GM19372 (cell line): ENCODE results near the gene CCR9.

ENCODE experiments used
- ATAC-seq: cut with Tn5 transposase; IDR thresholded peaks from one replicate; pipeline ENCODE4 v1.9.1; 2021; ENCODE audit warnings: mild to moderate bottlenecking, low read depth, moderate library complexity; ENCODE audit not compliant: unreplicated experiment

Gene CCR9

GRCh38 chr3:45932112-45932511 lies 45.8 kb downstream of the CCR9 start:
- ATAC-seq, result no peak

- ATAC-seq, result no peak
These were observed 47.2 kb downstream of the CCR9 start for GRCh38 chr3:45933591-45933990.

DNA sequence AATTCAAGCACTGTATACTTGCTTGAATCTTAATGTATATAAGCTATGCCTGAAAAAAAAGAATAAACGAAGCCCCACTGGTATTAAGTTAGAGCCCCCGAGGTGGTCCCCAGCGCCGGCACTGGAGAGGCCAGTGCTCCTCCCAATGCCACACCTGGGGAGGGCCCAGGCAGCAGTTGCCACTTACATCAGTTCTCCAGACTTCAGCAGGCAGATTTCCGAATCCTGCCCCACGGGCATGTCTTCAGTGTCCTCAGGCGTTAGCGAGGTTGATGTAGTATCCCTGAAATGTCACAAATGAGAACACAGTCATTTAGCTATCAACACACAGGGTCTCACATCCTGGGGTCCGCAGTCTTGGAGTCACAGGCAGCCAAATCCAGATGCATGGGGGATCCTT lies 49.9 kb downstream of the CCR9 start:
- no peak for ATAC-seq

GRCh38 chr3:45937206-45938042 lies 51.1 kb downstream of the CCR9 start:
- ATAC-seq, result no peak

- ATAC-seq, result no peak
These were observed 51.7 kb downstream of the CCR9 start for GRCh38 chr3:45938043-45938435.

DNA sequence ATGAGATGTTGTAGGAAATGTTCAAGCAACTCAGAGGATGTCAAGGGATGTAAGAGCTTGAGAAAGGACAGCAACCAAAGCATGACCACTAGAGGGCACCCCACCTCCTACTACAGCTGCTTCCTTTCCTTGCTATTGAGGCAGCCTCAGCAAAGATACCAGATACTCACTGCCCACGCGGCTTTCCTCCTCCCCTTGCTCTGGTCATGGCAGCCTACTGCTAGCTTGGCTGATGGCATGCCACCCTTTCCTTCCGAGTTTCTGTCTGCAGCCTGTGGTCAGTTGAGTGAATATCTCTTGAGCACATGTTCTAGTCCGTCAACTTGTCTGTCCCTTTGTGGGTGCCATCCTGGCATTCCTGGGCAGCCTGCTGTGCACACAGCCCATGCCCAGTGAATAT lies 52.5 kb downstream of the CCR9 start:
- no peak for ATAC-seq

DNA sequence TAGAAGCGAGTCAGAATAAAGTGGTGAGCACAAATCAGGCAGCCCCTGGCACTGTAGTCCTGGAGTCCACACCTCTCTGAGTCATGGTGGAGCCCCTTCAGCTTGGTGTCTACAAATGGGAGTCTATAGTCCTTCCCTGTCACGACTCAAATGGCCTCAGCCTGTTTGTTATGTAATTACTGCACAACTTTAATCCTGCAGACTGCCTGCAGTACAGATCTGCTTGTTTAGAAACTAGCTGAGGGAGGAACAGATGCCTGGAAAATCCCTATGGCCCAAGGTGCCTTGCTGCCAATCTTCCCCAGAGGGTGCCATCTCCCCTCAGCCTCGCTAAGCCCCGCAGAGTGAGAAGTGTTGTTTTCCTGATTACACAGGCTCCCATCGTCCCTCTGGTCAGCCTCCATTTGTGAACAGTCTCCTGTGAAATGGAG lies 53.0 kb downstream of the CCR9 start:
- no peak for ATAC-seq

DNA sequence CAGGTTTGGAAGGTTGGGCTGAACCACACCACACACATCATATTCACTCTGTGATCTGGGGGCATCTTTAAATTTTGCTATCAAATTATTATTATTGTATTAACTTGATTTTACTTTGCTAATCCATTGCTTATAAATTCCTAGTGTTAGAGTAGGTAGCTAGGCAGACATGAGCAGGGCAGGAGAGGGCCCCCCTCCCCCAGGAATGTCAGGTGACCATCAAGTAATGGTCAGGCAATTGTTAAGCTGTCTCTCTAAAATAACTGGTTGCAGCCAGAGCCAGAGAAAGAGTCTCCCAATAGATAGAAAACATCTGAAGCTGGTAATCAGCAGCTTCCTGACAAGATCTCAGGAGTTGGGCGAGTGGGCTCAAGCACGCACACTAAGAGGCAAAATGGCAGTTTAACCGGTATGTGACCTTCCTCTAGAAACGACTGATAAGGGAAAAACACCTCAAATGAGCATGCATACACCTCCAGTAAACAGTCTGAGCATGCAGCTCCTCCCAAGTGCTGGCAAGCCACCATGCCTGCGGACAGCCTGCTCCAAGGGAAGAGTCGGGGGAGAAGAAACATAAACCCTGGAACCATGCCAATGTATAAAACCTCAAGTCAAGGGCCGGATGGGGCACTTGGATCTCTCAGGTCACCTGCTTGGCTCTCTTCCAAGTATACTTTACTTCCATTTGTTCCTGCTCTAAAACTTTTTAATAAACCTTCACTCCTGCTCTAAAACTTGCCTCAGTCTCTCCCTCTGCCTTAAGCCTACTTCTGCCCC lies 53.8 kb downstream of the CCR9 start:
- ATAC-seq, result no peak

DNA sequence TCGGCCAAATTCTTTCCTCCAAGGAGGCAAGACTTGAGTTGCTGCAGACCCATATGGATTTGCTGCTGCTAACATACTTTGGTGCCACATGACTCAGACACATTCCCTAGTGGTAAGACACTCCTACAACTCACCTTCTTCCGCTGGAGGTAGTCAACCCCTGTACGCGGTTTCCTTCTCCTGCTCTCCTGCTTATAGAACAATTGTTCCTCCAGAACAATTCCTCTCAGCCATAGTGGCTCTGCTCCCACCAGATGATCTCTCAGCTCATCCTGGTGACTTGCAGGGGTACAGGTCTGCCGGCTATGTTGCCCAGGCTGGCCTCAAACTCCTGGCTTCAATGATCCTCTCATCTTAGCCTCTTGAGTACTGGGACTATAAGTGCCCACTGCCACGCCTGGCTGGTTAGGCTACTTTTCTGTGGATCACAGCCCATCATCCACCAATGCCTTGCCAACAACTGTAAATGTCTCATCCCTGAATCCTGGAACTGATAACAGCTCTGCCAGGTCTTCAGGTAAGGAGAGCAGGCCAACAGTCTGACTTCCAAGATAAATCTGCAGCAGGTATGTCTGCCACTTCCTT lies 54.5 kb downstream of the CCR9 start:
- ATAC-seq, result no peak

GRCh38 chr3:45942051-45942825 lies 55.9 kb downstream of the CCR9 start:
- no peak for ATAC-seq

DNA sequence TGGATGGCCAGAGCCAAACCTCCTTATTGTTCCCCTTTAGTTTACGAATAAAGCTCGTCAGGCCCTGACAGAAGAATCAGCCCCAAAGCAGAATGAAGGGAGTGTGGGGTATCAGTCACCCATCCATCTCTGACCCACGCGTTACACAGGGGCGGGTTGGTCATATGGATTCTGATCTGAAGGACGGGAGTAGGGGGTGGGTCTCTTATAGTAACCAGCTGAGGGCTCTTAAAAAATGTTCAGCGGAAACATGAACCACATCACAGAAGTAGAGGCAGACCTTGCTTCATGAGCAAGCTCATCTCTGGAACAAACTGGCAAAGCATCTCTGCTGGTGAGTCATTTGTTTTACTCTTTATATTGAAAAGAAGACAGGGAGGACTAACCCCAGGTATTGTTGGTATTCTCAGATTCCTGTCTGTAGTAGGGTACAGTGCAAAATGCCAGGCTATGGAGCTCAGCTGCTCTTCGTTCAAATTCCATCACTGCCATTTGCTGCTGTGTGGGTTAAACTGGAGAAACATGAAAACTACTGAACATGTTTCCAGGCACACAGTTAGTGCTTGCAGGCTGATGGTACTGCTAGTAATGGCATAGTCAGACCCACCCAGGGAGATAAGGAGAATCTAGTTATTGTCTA lies 57.0 kb downstream of the CCR9 start, which contains the start of gene CXCR6:
Gene CXCR6 (plus strand): TSS at position 258 of the 640 bp plus-strand sequence. CDS start 3,018 bp downstream, outside the sequence.
- no peak for ATAC-seq

DNA sequence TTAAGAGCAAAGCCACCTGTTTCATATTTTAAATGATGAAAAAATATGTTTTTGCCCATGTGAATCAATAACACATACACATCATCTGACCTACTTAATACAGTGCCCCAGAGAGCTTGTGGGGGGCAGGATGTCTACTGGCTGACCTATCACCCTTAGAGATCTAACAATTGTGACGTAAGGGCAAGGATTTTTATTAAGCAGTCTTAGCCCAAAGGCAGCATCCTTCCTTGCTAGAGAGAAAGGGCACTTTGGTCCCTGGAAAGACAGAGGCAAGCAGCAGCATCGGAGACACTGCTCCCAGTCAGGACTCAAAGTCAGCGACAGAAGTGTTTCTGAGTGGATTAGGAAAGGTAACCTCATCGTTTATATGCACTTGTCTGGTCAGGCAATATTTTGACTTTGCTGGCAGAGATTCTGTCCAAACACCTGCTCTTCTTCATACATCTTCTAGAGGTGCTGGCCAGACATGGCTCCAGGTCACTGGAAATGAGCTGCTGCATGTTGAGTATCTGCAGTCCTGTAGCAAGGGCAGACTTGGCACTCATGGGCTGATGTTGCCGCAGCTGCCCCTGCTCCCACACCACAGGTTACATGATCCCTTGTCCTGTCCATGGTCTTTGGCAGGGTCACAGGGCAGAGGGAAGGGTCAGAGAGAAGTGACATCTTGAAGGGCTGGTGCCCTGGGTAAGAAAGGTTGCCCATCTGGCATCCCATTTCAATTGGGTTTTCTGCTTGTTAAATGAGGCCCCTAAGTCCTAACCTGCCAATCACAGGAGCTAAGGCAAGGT lies 58.7 kb downstream of the CCR9 start:
- ATAC-seq, result no peak

- ATAC-seq, result no peak
These were observed 60.0 kb downstream of the CCR9 start for GRCh38 chr3:45946307-45946706.

DNA sequence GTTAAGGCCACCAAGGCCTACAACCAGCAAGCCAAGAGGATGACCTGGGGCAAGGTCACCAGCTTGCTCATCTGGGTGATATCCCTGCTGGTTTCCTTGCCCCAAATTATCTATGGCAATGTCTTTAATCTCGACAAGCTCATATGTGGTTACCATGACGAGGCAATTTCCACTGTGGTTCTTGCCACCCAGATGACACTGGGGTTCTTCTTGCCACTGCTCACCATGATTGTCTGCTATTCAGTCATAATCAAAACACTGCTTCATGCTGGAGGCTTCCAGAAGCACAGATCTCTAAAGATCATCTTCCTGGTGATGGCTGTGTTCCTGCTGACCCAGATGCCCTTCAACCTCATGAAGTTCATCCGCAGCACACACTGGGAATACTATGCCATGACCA lies 60.5 kb downstream of the CCR9 start:
- no peak for ATAC-seq

- ATAC-seq, result no peak
These were observed 61.0 kb downstream of the CCR9 start for GRCh38 chr3:45947361-45947760.

DNA sequence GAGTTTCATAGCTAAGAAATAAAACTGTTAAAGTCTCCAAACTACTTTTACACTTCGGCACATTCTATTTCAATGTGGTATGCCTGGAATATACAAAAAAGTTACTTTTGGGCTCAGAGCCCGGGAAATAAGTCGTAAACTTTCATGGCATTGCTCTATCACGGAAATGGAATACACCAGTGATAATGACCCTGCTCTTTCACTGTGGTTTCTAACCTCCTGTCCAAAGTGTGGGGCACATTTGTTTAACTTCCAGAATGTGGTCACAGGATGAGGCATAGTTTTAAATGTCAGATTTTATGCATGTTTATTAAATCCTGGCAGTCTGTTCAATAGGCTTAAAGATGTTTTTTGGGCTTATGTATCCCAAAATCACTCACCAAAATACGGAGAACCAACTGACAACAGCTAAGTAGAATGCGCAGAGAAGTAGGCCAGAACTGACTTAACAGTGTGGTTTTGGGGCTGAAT lies 62.0 kb downstream of the CCR9 start:
- ATAC-seq, result no peak

- no peak for ATAC-seq
These were observed 62.5 kb downstream of the CCR9 start for GRCh38 chr3:45948881-45949280.

DNA sequence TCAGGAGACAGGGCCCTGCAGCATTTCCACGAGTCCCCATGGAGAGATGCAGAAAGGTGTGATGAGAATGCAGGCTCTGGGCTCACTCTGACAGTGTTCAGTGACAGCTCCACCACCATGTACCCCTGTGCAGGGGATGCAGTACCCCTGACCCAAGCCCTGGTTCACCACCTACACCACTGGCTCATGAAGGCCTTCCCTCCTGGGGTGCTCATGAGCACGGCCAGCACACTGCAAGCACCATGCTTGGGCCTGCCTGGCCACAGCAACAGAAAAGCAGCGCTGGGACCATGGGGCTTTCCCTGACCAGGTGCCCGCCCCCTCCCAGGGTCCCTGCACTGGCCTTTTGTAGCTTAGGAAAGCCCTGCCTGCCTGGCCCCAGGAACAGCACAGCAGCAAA lies 63.1 kb downstream of the CCR9 start:
- no peak for ATAC-seq

DNA sequence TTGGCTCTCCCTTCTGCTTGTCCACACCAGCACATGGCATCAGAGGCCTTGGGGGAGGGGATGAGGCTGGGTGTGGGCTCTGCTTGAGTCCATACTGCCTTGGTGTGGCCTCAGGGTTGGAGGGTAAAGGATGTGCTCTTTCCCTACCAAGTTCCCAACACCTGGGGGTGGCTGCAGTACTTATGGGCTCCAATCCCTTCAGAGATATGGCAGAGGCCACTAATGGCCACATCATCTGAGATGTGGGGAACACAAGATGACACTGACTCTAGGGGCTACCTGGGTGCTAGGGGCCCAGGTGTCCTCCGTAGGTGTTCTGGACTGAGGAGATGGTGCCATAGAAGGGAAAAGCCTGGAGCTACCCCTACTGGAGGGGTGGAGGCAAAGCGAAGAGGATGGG lies 63.8 kb downstream of the CCR9 start:
- ATAC-seq, result no peak
